OCI-LY3 (cell line): Measurements from ENCODE around the gene PERCC1.

Source experiments
- EZH2phosphoT487 ChIP-seq: fragments of 200-600 bp; shearing (Covaris generic); IDR thresholded peaks from 2 replicates; pipeline ENCODE4 v1.6.1; 2018; ENCODE audit warnings: antibody characterized with exemption, mixed run types, low read depth
- TF ChIP-seq, protein P1 (sequence below): fragments of 200-600, 300-600 bp; sonication (generic); IDR thresholded peaks from 2 replicates; pipeline ENCODE4 v1.5.1; 2014; ENCODE audit warnings: antibody characterized with exemption, low read length, low read depth

DNA sequence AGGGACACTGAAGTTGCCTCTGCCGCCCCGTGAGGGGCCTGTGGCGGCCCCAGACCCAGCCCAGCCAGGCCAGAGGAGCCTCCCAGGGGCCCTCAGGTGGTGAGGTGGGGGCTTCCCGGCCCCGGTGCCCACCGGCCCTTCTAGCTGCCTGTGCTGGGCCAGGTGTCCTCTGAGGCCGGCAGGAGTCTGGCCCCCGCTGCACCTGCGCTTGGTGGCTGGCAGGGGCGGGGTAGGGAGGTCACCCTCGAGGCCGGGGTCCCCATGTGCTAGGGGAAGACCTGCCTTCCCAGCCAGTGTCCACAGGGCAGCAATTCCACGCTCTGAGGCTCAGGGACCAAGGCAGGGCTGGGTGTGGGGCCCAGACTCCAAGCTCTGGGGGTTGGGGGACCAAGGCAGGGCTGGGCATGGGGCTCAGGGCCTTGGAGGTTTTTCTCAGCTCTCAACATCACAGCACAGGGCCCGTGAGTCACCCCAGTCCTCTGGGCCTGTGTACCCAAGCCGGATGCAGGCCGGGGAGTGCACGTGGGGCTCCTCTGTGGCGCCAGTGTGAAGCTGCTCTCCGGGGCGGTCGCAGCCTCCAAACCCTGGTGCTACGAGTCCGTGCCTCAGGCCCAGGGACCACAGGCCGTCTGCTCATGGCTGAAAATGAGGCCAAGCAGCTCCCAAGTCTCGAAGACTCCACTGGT lies 14.8 kb downstream of the PERCC1 start:
- TF ChIP-seq, protein P1, sequence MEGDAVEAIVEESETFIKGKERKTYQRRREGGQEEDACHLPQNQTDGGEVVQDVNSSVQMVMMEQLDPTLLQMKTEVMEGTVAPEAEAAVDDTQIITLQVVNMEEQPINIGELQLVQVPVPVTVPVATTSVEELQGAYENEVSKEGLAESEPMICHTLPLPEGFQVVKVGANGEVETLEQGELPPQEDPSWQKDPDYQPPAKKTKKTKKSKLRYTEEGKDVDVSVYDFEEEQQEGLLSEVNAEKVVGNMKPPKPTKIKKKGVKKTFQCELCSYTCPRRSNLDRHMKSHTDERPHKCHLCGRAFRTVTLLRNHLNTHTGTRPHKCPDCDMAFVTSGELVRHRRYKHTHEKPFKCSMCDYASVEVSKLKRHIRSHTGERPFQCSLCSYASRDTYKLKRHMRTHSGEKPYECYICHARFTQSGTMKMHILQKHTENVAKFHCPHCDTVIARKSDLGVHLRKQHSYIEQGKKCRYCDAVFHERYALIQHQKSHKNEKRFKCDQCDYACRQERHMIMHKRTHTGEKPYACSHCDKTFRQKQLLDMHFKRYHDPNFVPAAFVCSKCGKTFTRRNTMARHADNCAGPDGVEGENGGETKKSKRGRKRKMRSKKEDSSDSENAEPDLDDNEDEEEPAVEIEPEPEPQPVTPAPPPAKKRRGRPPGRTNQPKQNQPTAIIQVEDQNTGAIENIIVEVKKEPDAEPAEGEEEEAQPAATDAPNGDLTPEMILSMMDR: no peak
- no peak for TF ChIP-seq EZH2phosphoT487
